ENCODE data around the gene JMJD8. TPM values are rescaled to one million over a fixed set of nuclear protein-coding genes. Genes with fewer than 3 reads are reported as not detected.

JMJD8 gene
- total RNA-seq, 2 experiments from 2014 or later, result 30.5 to 37.1 TPM

DNA sequence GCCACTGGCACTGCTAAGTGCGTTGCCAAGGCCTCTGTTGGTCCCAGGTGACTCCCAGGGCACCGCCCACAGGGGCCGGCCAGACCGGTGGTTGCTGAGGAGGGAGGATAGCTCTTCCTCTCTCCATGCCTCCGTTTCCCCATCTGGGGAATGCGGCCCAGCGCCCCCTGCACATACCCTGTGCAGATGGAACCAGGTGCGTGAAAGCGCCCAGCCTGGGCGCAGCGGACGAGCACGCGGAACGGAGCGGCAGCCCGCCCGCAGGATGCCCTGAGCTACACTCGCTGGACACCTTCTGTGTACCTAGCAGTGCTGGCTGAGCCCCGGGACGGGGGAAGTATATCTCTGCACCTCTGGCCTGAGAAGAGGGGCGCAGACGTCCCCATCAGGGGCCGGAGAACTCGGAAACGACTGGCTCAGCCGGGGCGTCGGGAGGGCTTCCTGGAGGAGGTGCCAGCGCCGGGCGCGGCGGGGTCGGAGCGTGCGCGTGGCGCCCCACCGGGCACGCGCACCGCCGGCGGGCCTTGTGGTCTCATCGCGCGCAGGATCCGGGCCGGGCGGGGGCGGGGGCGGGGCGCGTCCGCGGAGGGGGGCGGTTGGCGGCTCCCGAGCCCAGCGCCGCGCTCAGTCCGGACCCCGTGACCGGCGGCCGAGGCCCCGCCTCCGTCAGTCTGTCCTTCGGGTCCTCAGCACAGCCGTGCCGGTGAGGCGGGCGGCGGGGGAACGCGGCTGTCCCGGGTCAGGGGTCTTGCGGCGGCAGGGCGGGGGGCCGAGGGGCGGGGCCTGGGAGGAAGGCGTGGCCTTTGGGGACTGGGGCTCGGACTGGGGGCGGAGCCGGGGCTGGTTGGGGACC is 42.5 kb upstream of the JMJD8 start, which contains the start of the genes CCDC78 and HAGHL:
TSS of gene CCDC78 (minus strand) at position 6 of the 853 bp plus-strand sequence. CDS start 76 bp downstream, outside the sequence.
TSS of gene HAGHL (plus strand) at position 669 of the 853 bp plus-strand sequence. CDS start 404 bp downstream, outside the sequence.
- Mint-ChIP-seq H3K36me3 (no peaks in the 10 kb centered on the region), H3K27ac (no peak within 1 kb of the TSS), H3K9me3 (ENCODE audit: low read depth) (no peaks in the 10 kb centered on the region), H3K4me1 (peaks cover 6% of the 10 kb centered on the region), H3K27me3 (no peaks in the 10 kb centered on the region), H3K4me3 (peak within 1 kb of the TSS; percentile 56)
- CTCF ChIA-PET, result interaction anchor here (1.1 to 5.8 kb wide), 7 partner anchors 9 to 60 kb away, joined by 3 to 33 read pairs (median 13); partner anchors contain the start of genes CHTF18, CIAO3, METRN and RPUSD1
- DNase-seq (peak; percentile 78), ATAC-seq (peak; percentile 46)

DNA sequence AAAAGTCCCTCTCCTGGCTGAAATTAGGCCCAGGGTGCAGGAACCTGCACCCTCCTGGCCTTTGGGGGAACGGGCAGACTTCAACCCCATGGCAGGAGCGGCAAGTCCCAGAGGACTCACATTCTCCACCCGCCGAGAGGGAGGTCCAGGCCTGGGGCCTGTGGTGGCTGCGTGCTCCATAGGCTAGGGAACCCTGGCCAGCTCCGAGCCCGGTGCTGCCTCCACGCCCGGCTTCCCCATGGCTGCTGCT is 42.0 kb upstream of the JMJD8 start:
- H3K27ac Mint-ChIP-seq, result no peak overlapping the region
- CTCF ChIA-PET, result interaction anchor here (1.3 to 5.8 kb wide), 6 partner anchors 10 to 61 kb away, joined by 4 to 33 read pairs (median 15); partner anchors contain the start of genes CHTF18, CIAO3, METRN and RPUSD1
- peaks cover 6% of the 10 kb centered on the region for H3K4me1 Mint-ChIP-seq

DNA sequence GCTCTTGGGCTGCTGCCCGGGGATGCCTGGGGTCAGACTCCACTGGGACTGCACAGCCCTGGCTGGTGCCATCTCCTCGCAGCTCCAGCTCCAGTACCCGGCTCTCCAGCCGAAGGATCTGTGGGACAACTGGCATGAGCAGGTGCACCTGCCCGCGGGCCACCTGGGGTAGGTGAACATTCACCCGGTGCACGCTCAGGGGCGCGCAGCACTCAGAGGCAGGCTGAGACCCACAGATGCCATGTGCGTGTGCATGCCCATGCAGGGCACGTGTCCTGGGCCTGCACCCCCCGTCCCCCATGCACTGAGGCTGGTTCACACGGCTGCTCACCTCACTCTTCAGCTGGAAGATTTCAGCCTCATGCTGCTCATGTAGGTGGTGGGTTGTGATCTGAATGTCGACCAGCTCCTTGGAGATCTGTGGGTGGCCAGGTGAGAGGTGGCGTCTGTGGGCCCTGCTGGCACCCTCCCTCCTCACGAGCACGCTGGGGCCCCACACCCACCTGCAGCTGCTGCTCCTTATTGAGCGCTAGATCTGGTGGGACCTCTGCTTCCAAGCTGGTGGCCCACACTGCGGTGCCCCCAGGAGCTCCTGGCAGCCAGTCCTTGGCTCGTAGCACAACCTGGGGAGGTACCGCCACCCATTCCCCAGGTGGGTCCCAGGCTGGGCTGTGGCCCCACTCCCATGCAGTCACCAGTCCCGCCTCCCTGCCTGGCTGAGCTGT is 41.5 kb upstream of the JMJD8 start:
- ATAC-seq, result no peak
- Mint-ChIP-seq H3K4me3 (no peak overlapping the region), H3K36me3 (no peaks in the 10 kb centered on the region), H3K27ac (no peak overlapping the region), H3K9me3 (ENCODE audit: low read depth) (no peaks in the 10 kb centered on the region), H3K4me1 (peaks cover 6% of the 10 kb centered on the region), H3K27me3 (no peaks in the 10 kb centered on the region)
- no peak for DNase-seq
- CTCF ChIA-PET, result interaction anchor here (1.3 to 5.8 kb wide), 6 partner anchors 10 to 61 kb away, joined by 4 to 33 read pairs (median 15); partner anchors contain the start of genes CHTF18, CIAO3, METRN and RPUSD1

More for the DNA sequence above, 42.0 kb upstream of the JMJD8 start:
- H3K4me3 Mint-ChIP-seq, result no peak overlapping the region
- no peak for DNase-seq
- no peaks in the 10 kb centered on the region for H3K36me3 Mint-ChIP-seq
- H3K9me3 Mint-ChIP-seq (ENCODE audit: low read depth), result no peaks in the 10 kb centered on the region
- ATAC-seq, result no peak
- H3K27me3 Mint-ChIP-seq, result no peaks in the 10 kb centered on the region

DNA sequence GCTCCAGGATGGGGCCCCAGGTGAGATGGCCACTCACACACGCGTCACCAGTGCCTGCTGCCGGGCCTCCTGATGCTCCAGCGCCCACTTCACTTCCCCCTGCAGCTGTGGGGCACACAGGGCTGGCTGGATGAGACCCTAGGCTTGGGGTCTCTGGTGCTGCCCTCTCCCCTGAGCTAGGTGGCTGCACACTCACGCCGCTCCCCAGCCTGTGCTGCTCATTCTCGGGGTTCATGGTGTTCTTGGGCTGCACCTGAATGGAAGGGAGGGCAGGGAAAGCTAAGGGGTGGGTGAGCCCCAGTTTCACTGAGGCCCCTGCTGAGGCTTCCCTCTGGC is 40.9 kb upstream of the JMJD8 start:
- DNase-seq, result no peak
- Mint-ChIP-seq H3K27me3 (no peaks in the 10 kb centered on the region), H3K4me1 (peaks cover 12% of the 10 kb centered on the region), H3K4me3 (no peak overlapping the region), H3K9me3 (ENCODE audit: low read depth) (no peaks in the 10 kb centered on the region), H3K36me3 (no peaks in the 10 kb centered on the region), H3K27ac (no peak overlapping the region)
- CTCF ChIA-PET, result interaction anchor here (0.9 to 5.8 kb wide), 8 partner anchors 10 to 981 kb away, joined by 3 to 33 read pairs (median 11); partner anchors contain the start of genes CHTF18, CIAO3, MAPK8IP3 and METRN
- no peak for ATAC-seq

DNA sequence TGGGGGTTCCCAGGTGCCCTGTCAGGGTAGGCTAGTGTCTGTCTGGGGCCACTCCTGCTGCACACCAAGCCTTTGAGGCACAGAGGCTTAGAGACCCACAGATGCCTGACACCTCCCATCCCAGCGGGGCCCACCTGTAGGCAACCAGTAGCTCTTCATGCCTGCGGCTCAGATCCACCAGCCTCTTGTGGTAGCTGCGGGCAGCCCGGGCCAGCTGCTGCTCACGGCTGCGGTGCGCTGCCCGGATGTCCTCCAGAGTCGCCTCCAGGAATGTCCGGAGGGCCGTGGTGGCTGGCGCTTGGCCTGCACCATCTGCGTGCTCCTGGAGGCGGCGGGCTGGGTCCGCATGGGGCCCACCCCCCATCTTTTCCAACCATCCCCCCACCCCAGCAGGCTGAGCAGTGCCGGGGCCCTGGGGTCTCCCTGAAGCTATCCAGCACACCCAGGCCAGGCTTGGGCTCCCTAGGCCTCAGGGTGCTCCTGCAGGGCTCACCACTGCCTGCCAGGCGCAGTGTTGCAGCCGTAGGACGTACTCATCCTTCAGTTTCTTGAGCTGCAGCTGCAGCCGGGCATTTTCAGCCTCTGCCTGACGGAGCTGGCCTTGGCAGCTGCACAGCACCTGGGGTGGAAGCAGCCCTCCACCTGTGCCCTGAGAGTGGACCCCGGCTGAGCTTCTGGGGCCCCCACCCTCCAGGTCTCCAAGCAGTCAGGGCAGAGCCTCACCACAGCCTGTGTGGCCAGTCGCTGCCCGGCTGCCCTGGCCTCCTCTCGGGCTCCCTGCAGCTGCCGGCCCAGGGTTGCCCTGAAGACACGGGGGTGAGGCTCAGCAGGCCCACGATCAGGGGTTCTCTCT is 40.3 kb upstream of the JMJD8 start:
- Mint-ChIP-seq H3K4me3 (no peak overlapping the region), H3K4me1 (peaks cover 17% of the 10 kb centered on the region), H3K27ac (no peak overlapping the region), H3K27me3 (no peaks in the 10 kb centered on the region), H3K36me3 (no peaks in the 10 kb centered on the region), H3K9me3 (ENCODE audit: low read depth) (no peaks in the 10 kb centered on the region)
- DNase-seq (no peak), ATAC-seq (no peak)
- CTCF ChIA-PET, result interaction anchor here (0.8 to 5.8 kb wide), 9 partner anchors 8 to 982 kb away, joined by 3 to 33 read pairs (median 9); partner anchors contain the start of genes CHTF18, CIAO3, MAPK8IP3 and METRN

DNA sequence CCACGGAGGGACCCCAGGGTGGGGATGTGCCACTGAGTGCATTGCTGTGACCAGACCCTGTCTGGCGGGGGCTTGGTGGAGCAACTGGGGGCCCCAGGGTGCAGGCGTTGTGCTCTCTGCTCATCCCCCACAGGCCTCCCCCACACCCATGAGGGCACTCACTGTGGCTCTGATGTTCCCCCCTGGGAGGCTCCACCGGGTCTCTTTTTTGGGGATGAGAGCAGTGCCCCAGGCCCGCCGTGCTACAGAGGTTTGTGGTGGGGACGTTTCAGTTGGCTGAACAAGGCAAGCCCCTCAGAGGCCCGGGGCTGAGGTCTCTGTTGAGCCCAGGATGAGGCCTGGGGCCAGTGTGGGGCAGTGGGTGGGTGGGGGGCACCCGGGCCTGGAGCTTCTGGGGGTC is 39.6 kb upstream of the JMJD8 start:
- Mint-ChIP-seq H3K4me1 (peaks cover 23% of the 10 kb centered on the region), H3K27me3 (no peaks in the 10 kb centered on the region), H3K36me3 (no peaks in the 10 kb centered on the region), H3K27ac (no peak overlapping the region), H3K4me3 (no peak overlapping the region), H3K9me3 (ENCODE audit: low read depth) (no peaks in the 10 kb centered on the region)
- no peak for ATAC-seq
- DNase-seq, result no peak
- CTCF ChIA-PET, result interaction anchor here (0.8 to 5.8 kb wide), 6 partner anchors 8 to 63 kb away, joined by 3 to 33 read pairs (median 12); partner anchors contain the start of genes CHTF18, CIAO3, METRN and RPUSD1

DNA sequence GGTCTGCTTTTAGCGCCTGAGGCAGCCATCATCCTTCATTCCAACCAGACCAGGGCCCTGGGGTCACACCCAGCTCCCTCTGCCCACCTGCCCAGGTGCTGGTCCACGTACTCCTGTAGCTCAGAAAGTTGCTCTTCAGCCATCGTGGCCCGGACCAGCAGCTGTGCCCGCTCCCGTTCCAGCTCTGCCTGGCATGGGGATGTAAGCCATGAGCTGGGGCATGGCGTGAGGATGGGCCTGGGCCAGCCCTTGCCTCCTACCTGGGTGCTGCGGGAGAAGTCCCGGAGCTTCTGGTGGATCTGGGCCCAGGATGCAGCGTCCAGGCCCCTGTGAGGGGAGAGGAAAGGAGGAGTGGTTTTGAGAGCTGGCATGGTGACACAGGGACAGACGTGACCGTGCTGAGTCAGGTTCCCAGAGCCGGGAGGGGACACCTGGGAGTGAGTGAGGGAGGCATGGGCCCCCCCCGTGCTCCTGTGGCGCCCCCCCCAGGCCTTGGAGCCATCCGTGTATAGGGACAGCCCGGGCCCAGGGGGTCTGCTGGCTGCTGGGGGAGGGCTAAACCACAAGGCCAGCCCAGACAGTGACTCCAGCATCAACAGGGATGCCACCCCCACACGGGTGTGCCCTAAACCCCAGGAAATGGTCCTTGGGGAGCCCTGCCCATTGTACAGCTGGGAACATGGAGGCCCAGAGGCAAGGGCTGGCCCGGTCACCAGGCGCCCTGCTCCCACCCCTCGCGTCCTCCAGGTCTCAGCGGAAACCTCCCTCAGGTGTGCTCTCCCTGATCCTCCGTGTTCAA is 38.9 kb upstream of the JMJD8 start:
- Mint-ChIP-seq H3K4me3 (no peak overlapping the region), H3K9me3 (ENCODE audit: low read depth) (no peaks in the 10 kb centered on the region), H3K27me3 (no peaks in the 10 kb centered on the region), H3K4me1 (peaks cover 23% of the 10 kb centered on the region), H3K36me3 (no peaks in the 10 kb centered on the region), H3K27ac (no peak overlapping the region)
- DNase-seq (no peak), ATAC-seq (no peak)
- CTCF ChIA-PET, result interaction anchor here (0.6 to 5.8 kb wide), 8 partner anchors 8 to 483 kb away, joined by 3 to 33 read pairs (median 5); partner anchors contain the start of genes CHTF18, CIAO3, METRN and RPUSD1

DNA sequence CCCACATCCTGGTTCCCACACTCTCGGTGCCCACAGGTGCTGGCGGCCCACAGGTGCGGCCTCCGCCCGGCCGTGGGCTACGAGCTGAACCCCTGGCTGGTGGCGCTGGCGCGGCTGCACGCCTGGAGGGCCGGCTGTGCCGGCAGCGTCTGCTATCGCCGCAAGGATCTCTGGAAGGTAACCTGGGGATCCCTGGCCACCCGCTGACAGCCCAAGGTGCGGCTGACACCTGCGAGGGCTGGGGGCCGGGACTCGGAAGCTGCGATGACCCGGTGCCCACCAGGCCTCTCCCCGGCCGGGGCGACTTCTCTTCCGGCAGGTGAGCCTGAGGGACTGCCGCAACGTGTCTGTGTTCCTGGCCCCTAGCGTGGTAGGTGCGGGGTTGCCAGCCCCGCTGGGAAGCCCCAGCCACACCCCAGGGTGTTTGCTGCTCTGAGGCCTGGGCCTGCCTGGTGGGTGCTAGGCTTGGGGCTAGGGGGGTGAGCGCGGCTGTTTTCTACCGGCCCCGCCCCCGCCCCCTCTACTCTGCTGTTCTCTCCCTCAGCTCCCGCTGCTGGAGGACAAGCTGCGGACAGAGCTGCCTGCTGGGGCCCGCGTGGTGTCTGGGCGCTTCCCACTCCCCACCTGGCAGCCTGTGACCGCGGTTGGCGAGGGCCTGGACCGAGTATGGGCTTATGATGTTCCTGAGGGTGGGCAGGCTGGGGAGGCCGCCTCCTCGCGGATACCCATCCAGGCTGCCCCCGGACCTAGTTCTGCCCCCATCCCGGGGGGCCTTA is 37.8 kb upstream of the JMJD8 start:
- Mint-ChIP-seq H3K36me3 (no peaks in the 10 kb centered on the region), H3K9me3 (ENCODE audit: low read depth) (no peaks in the 10 kb centered on the region), H3K4me3 (no peak overlapping the region), H3K4me1 (peaks cover 23% of the 10 kb centered on the region), H3K27me3 (no peaks in the 10 kb centered on the region), H3K27ac (no peak overlapping the region)
- CTCF ChIA-PET, result interaction anchor here (0.6 to 5.2 kb wide), 15 partner anchors 8 to 481 kb away, joined by 3 to 22 read pairs (median 4); partner anchors contain the start of genes CHTF18, CIAO3, METTL26 and RPUSD1
- ATAC-seq, result no peak
- DNase-seq, result no peak

DNA sequence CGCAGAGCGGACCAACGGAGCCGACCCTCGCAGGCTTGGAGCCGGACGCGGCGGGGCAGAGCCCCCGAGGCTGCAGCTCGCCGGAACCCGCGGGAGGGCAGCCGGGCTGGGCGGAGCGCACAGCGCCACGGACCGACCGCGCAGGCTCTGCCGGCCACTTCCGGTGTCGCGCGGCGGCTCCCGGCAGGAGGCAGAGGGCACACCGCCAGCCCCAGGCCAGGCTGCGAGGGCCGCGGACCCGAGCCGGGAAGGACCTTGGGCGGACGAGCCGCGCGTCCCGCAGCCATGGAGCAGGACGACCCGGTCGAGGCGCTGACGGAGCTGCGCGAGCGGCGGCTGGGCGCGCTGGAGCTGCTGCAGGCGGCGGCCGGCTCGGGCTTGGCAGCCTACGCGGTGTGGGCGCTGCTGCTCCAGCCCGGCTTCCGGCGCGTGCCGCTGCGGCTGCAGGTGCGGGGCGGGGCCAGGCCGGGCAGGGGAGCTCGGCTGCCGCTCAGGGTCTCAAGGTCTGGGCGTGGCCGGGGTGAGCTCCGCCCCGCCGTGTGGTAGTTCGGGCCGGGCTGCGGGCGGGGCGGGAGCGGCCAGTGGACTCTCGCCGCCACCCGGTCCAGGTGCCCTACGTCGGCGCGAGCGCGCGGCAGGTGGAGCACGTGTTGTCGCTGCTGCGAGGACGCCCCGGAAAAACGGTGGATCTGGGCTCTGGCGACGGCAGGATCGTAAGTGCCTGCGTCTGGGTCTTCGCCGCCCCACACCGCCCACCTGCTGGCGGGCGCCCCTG is 37.0 kb upstream of the JMJD8 start, which contains the start of gene ANTKMT:
TSS of gene ANTKMT (plus strand) at position 157 of the 775 bp plus-strand sequence. CDS start at position 286, 129 bp downstream.
- Mint-ChIP-seq H3K4me1 (peaks cover 23% of the 10 kb centered on the region), H3K4me3 (peak within 1 kb of the TSS; percentile 69), H3K27ac (peak within 1 kb of the TSS; percentile 72), H3K36me3 (no peaks in the 10 kb centered on the region), H3K27me3 (peaks cover 4% of the 10 kb centered on the region), H3K9me3 (ENCODE audit: low read depth) (no peaks in the 10 kb centered on the region)
- peak; percentile 72 for ATAC-seq
- DNase-seq, result peak; percentile 83
- CTCF ChIA-PET, result interaction anchor here (0.6 to 3.0 kb wide), 14 partner anchors 9 to 297 kb away, joined by 3 to 22 read pairs (median 4); partner anchors contain the start of genes CIAO3, METTL26, STUB1 and WDR90

DNA sequence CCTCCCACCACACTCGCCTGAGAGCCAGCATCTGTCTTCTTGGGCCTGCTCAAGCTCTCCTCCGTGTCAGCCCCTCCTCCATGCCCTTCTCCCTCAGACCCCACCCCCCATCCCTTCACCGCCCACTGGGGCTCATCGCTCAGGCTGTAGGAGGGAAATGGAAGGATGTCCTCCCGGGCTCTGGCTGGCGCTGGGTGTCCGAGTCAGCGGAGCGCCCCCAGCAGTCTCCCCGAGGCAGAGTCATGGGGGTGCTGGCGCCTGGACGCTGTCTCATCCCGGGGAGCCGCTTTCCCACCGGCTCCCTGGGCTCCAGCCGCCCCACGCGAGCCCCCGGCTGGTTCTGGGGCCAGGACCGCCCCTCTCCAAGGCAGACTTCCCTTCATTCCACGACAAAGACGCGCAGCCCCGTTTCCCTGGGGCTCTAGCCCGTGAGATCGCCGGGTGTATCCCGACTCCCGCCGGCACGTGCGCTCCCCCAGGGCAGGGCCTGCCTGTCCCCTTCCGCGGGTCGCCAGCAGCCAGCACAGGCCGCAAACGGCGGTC is 36.4 kb upstream of the JMJD8 start:
- Mint-ChIP-seq H3K4me3 (peak overlapping the region; percentile 69), H3K9me3 (ENCODE audit: low read depth) (no peaks in the 10 kb centered on the region), H3K4me1 (peaks cover 25% of the 10 kb centered on the region), H3K27me3 (peaks cover 9% of the 10 kb centered on the region), H3K36me3 (no peaks in the 10 kb centered on the region), H3K27ac (peak overlapping the region; percentile 72)
- ATAC-seq (peak; percentile 21), DNase-seq (peak; percentile 65)
- CTCF ChIA-PET, result interaction anchor here (0.6 to 3.0 kb wide), 20 partner anchors 8 to 297 kb away, joined by 3 to 22 read pairs (median 4); partner anchors contain the start of genes CHTF18, CIAO3, RPUSD1 and STUB1
